ENCODE results near the gene HMX3. TPM values are rescaled to one million over a fixed set of nuclear protein-coding genes. Genes with fewer than 3 reads are reported as not detected.

The HMX3 gene
- total and polyA plus RNA-seq, 2 of the 8 experiments (the other 6 are each of a cell fraction or from before 2014, with no cell fraction given), result 0.05 TPM; not detected in 1

GRCh38 chr10:123187781-123188180, 52.0 kb downstream of the HMX3 start (continued):
- TF ChIP-seq SIX5 (IDR thresholded peaks at IDR 0.05; ENCODE audit: low read depth, low read length) (no peak), TAF7 (optimal IDR thresholded peaks at IDR 0.05; ENCODE audit: borderline replicate concordance, low read depth, low read length) (no peak), SP1 (IDR thresholded peaks at IDR 0.05; ENCODE audit: low read depth, low read length) (no peak), POLR2A (IDR thresholded peaks at IDR 0.05; ENCODE audit: control extremely low read depth in 1 of 2, low read depth in 2 of 2, low read length in 2 of 2) (no peak), EP300 (IDR thresholded peaks at IDR 0.05; ENCODE audit: borderline replicate concordance in 1 of 2, low read depth in 2 of 2, low read length in 2 of 2) (no peak)

Other genes with a start within 250 kb of the HMX3 start
- gene FAM24A, start 225.4 kb upstream of the HMX3 start, total RNA-seq (2021; fragmentation: NEBNext Ultra II Directional; extraction: Animal tissue kit (Norgen Biotek cat#: 25700)), result not detected in 2 replicates
- gene FAM24A, start 225.4 kb upstream of the HMX3 start, polyA plus RNA-seq (2011; rRNA removed), result not detected in 2 replicates
- 8.1 and 11.0 TPM in 2 replicates for gene C10orf88, start 181.7 kb upstream of the HMX3 start, total RNA-seq (2021; fragmentation: NEBNext Ultra II Directional; extraction: Animal tissue kit (Norgen Biotek cat#: 25700))
- 1.4 and 3.2 TPM in 2 replicates for gene C10orf88, start 181.7 kb upstream of the HMX3 start, polyA plus RNA-seq (2011; rRNA removed)
- 4.3 and 6.6 TPM in 2 replicates for gene PSTK, start 155.6 kb upstream of the HMX3 start, total RNA-seq (2021; fragmentation: NEBNext Ultra II Directional; extraction: Animal tissue kit (Norgen Biotek cat#: 25700))
- gene PSTK, start 155.6 kb upstream of the HMX3 start, polyA plus RNA-seq (2011; rRNA removed), result 3.8 and 4.4 TPM in 2 replicates
- gene IKZF5, start 127.2 kb upstream of the HMX3 start, total RNA-seq (2021; fragmentation: NEBNext Ultra II Directional; extraction: Animal tissue kit (Norgen Biotek cat#: 25700)), result 15.3 and 15.7 TPM in 2 replicates
- gene IKZF5, start 127.2 kb upstream of the HMX3 start, polyA plus RNA-seq (2011; rRNA removed), result 3.8 and 5.2 TPM in 2 replicates
- 11.2 and 12.4 TPM in 2 replicates for gene ACADSB, start 127.0 kb upstream of the HMX3 start, total RNA-seq (2021; fragmentation: NEBNext Ultra II Directional; extraction: Animal tissue kit (Norgen Biotek cat#: 25700))
- 3.3 and 5.6 TPM in 2 replicates for gene ACADSB, start 127.0 kb upstream of the HMX3 start, polyA plus RNA-seq (2011; rRNA removed)
- 1.3 and 2.0 TPM in 2 replicates for gene HMX2, start 12.2 kb downstream of the HMX3 start, total RNA-seq (2021; fragmentation: NEBNext Ultra II Directional; extraction: Animal tissue kit (Norgen Biotek cat#: 25700))
- gene HMX2, start 12.2 kb downstream of the HMX3 start, polyA plus RNA-seq (2011; rRNA removed), result 2.2 and 2.7 TPM in 2 replicates
- gene BUB3, start 18.4 kb downstream of the HMX3 start, total RNA-seq (2021; fragmentation: NEBNext Ultra II Directional; extraction: Animal tissue kit (Norgen Biotek cat#: 25700)), result 184 and 207 TPM in 2 replicates
- gene BUB3, start 18.4 kb downstream of the HMX3 start, polyA plus RNA-seq (2011; rRNA removed), result 183 and 187 TPM in 2 replicates